SK-N-SH (cell line): ENCODE data around the gene SHH. TPM values are rescaled to one million over a fixed set of nuclear protein-coding genes. Genes with fewer than 3 reads are reported as not detected.
A peak's percentile ranks its signal among the peaks of the same experiment; 100 is the strongest.

Source experiments
- CTCF ChIA-PET: fragments of 300-600, 350-600 bp; formaldehyde crosslinking; extraction: SDS; loops from one replicate; lab custom pipeline; 2021; lab: Yijun Ruan, JAX
- POLR2A ChIA-PET: fragments of 350-600 bp; sonication (Branson Sonifier 250); formaldehyde crosslinking; extraction: SDS; loops from one replicate; lab custom pipeline; 2020; ENCODE audit warnings: antibody characterized with exemption, inconsistent platforms; lab: Yijun Ruan, JAX
- DNase-seq: peaks from one replicate; pipeline ENCODE4 v3.0.0; 2012
- H2AFZ ChIP-seq: fragments of 200-600 bp; sonication (generic); 2 replicates; pipeline ENCODE4 v1.8.1; 2016; ENCODE audit warnings: antibody characterized with exemption, mild to moderate bottlenecking, low read depth
- H3F3A ChIP-seq: fragments of 200-600 bp; sonication (generic); replicated peaks from 2 replicates; pipeline ENCODE3; 2016; ENCODE audit warnings: antibody characterized with exemption, mild to moderate bottlenecking; ENCODE audit not compliant: insufficient read depth
- H3K27ac ChIP-seq, 2 experiments: fragments of 200-500 bp in 1 of 2; fragments of 200-600 bp in 1 of 2; sonication (Bioruptor generic) in 1 of 2; sonication (generic), shearing (Covaris generic) in 1 of 2; 2 replicates each; pipeline versions ENCODE4 v1.5.1 to v1.6.1; 2014 to 2016; ENCODE audit warnings: low read depth in 2 of 2, inconsistent platforms in 1 of 2, low read length in 1 of 2, mild to moderate bottlenecking in 1 of 2, mixed read lengths in 1 of 2
- H3K27me3 ChIP-seq: fragments of 200-600 bp; sonication (generic), shearing (Covaris generic); 2 replicates; pipeline ENCODE4 v1.6.1; 2016; ENCODE audit warnings: mixed run types; ENCODE audit not compliant: insufficient read depth
- H3K36me3 ChIP-seq, 2 experiments: fragments of 200-500 bp in 1 of 2; fragments of 200-600 bp in 1 of 2; sonication (Bioruptor generic) in 1 of 2; sonication (generic) in 1 of 2; replicated peaks in 1 of 2; 2 replicates each; pipeline versions ENCODE3 to v1.5.1; 2014 to 2016; ENCODE audit warnings: low read length in 1 of 2, mild to moderate bottlenecking in 1 of 2; ENCODE audit not compliant: insufficient read depth in 2 of 2, control insufficient read depth in 1 of 2
- H3K4me1 ChIP-seq, 2 experiments: fragments of 200-500 bp in 1 of 2; fragments of 200-600 bp in 1 of 2; sonication (Bioruptor generic) in 1 of 2; sonication (generic), shearing (Covaris generic) in 1 of 2; 2 replicates each; pipeline versions ENCODE4 v1.5.1 to v1.6.1; 2014 to 2016; ENCODE audit warnings: low read depth in 1 of 2, low read length in 1 of 2, mixed run types in 1 of 2; ENCODE audit not compliant: insufficient read depth in 2 of 2, control insufficient read depth in 1 of 2
- H3K4me2 ChIP-seq: fragments of 200-600 bp; sonication (generic), shearing (Covaris generic); 2 replicates; pipeline ENCODE4 v1.6.1; 2017; ENCODE audit warnings: mixed run types
- H3K4me3 ChIP-seq, 2 experiments: fragments of 200-500 bp in 1 of 2; fragments of 200-600 bp in 1 of 2; sonication (Bioruptor generic) in 1 of 2; sonication (generic), shearing (Covaris generic) in 1 of 2; 2 replicates each; pipeline versions ENCODE4 v1.5.1 to v1.8.1; 2014 to 2016; ENCODE audit warnings: low read depth in 2 of 2, inconsistent platforms in 1 of 2, low read length in 1 of 2, mild to moderate bottlenecking in 1 of 2, mixed read lengths in 1 of 2, moderate library complexity in 1 of 2
- H3K79me2 ChIP-seq: fragments of 200-600 bp; sonication (generic); 2 replicates; pipeline ENCODE4 v1.8.1; 2017; ENCODE audit warnings: mild to moderate bottlenecking; ENCODE audit not compliant: insufficient read depth
- H3K9ac ChIP-seq: fragments of 200-600 bp; sonication (generic); 2 replicates; pipeline ENCODE4 v1.6.1; 2017; ENCODE audit warnings: mixed run types
- H3K9me2 ChIP-seq: fragments of 200-600 bp; sonication (generic); 2 replicates; pipeline ENCODE4 v1.6.1; 2017; ENCODE audit warnings: mixed run types
- H3K9me3 ChIP-seq: fragments of 200-600 bp; sonication (generic); 2 replicates; pipeline ENCODE4 v1.6.1; 2017; ENCODE audit warnings: mixed run types, mild to moderate bottlenecking, moderate library complexity
- H4K20me1 ChIP-seq: fragments of 200-600 bp; sonication (generic); 2 replicates; pipeline ENCODE4 v1.6.1; 2017; ENCODE audit warnings: mild to moderate bottlenecking, mixed run types; ENCODE audit not compliant: insufficient read depth
- CHD2 ChIP-seq: fragments of 150-350 bp; IDR thresholded peaks from 2 replicates; pipeline ENCODE4 v1.6.1; 2018; ENCODE audit warnings: low read length; ENCODE audit not compliant: partially characterized antibody
- ELF1 ChIP-seq: IDR thresholded peaks from 2 replicates; pipeline ENCODE4 v1.4.0; 2012
- FOXJ3 ChIP-seq: sonication (generic); formaldehyde crosslinking; IDR thresholded peaks from 2 replicates; pipeline ENCODE4 v1.5.1; 2020; ENCODE audit warnings: mild to moderate bottlenecking, missing genetic modification reagents
- MAX ChIP-seq: IDR thresholded peaks from 2 replicates; pipeline ENCODE4 v1.4.0; 2012; ENCODE audit warnings: low read depth
- MEF2A ChIP-seq: IDR thresholded peaks from 2 replicates; pipeline ENCODE4 v1.4.0; 2012; ENCODE audit warnings: low read depth, borderline replicate concordance
- NFIC ChIP-seq: IDR thresholded peaks from 2 replicates; pipeline ENCODE4 v1.4.0; 2012; ENCODE audit warnings: borderline replicate concordance
- POLR2AphosphoS5 ChIP-seq: IDR thresholded peaks from 2 replicates; pipeline ENCODE4 v1.6.1; 2012; ENCODE audit warnings: low read depth, low read length
- RCOR1 ChIP-seq: fragments of 150-350 bp; IDR thresholded peaks from 2 replicates; pipeline ENCODE4 v1.6.1; 2017; ENCODE audit warnings: antibody characterized with exemption, low read length
- SMC3 ChIP-seq: IDR thresholded peaks from 2 replicates; pipeline ENCODE4 v1.6.1; 2012; ENCODE audit warnings: low read depth, low read length, improper control_type of control experiment
- TAF1 ChIP-seq: IDR thresholded peaks from 2 replicates; pipeline ENCODE4 v1.6.1; 2012; ENCODE audit warnings: low read depth, mild to moderate bottlenecking, low read length, moderate library complexity, borderline replicate concordance
- WGBS: methylation state at CpG from one replicate; pipeline ENCODE4 v1.1.6; 2017; ENCODE audit warnings: low lambda C conversion rate; 5-methylcytosine and 5-hydroxymethylcytosine counted together
- polyA plus RNA-seq, 3 experiments: library from polyadenylated mRNA; depleted of rRNA; stranded (reverse); fragments of >200 nt; gene quantifications; 2 replicates each; pipeline ENCODE4 v1.2.3, GENCODE V29; 2012
- TF ChIP-seq, protein P1 (sequence below): IDR thresholded peaks from 2 replicates; pipeline ENCODE4 v1.4.0; 2012; ENCODE audit warnings: low read depth, borderline replicate concordance
- TF ChIP-seq, protein P2 (sequence below): IDR thresholded peaks from 2 replicates; pipeline ENCODE4 v1.4.0; 2012; ENCODE audit warnings: low read depth, borderline replicate concordance

SHH gene
- polyA plus RNA-seq, 1 of the 3 experiments (the other 2 are of a cell fraction), result not detected

- TF ChIP-seq, protein P1, sequence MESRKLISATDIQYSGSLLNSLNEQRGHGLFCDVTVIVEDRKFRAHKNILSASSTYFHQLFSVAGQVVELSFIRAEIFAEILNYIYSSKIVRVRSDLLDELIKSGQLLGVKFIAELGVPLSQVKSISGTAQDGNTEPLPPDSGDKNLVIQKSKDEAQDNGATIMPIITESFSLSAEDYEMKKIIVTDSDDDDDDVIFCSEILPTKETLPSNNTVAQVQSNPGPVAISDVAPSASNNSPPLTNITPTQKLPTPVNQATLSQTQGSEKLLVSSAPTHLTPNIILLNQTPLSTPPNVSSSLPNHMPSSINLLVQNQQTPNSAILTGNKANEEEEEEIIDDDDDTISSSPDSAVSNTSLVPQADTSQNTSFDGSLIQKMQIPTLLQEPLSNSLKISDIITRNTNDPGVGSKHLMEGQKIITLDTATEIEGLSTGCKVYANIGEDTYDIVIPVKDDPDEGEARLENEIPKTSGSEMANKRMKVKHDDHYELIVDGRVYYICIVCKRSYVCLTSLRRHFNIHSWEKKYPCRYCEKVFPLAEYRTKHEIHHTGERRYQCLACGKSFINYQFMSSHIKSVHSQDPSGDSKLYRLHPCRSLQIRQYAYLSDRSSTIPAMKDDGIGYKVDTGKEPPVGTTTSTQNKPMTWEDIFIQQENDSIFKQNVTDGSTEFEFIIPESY, result no peak
- TF ChIP-seq RCOR1, result no peak
These were observed 11.5 kb downstream of the SHH start (continued) for GRCh38 chr7:155800741-155801267.

DNA sequence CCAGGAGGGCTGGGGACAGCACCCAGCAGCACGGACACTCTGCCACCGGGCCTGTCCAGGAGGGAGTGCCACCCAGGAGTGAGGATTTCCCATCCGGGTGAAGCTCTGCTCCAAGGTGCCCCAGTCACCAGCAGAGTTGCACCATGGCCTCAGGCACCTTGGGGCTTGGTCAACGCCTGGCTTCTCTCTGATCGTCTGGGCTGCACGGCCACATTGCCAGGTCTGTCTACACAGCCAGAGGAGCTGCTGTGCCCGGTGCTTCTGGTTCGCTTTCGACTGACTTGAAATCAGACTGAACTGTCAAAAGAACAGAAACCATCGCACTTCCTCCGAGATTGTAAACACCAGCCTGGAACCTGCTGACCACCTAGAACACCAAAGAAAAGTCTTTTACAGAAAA, 12.0 kb downstream of the SHH start:
- ChIA-PET CTCF (interaction anchor here (0.8 kb wide), 1 partner anchor 10 kb away, joined by 3 read pairs; no protein-coding TSS in a partner anchor), POLR2A (no interaction called here)
- Histone ChIP-seq H3K27ac (no peak overlapping the region), H4K20me1 (no peaks in the 10 kb centered on the region), H3K9ac (no peak overlapping the region), H3K9me3 (no peaks in the 10 kb centered on the region), H3K79me2 (no peaks in the 10 kb centered on the region), H3K4me1 (peaks cover 0 to 11% of the 10 kb centered on the region in 2 experiments; a peak in 2 of 4 replicates), H3K4me3 (no peak overlapping the region), H3K4me2 (no peak overlapping the region)
- peak; percentile 41 for DNase-seq
- WGBS, result 3% methylated on average over 10 of the region's 11 CpGs
- TF ChIP-seq NFIC (no peak), FOXJ3 (no peak), MEF2A (no peak), ELF1 (no peak), SMC3 (no peak), POLR2AphosphoS5 (no peak), MAX (no peak), TAF1 (no peak)
- TF ChIP-seq, all 33 proteins: peak for 0
- Histone ChIP-seq H2AFZ (no peak overlapping the region), H3K27me3 (peaks cover 88% of the 10 kb centered on the region), H3F3A (no peaks in the 10 kb centered on the region), H3K36me3 (no peaks in the 10 kb centered on the region), H3K9me2 (no peaks in the 10 kb centered on the region)

DNA sequence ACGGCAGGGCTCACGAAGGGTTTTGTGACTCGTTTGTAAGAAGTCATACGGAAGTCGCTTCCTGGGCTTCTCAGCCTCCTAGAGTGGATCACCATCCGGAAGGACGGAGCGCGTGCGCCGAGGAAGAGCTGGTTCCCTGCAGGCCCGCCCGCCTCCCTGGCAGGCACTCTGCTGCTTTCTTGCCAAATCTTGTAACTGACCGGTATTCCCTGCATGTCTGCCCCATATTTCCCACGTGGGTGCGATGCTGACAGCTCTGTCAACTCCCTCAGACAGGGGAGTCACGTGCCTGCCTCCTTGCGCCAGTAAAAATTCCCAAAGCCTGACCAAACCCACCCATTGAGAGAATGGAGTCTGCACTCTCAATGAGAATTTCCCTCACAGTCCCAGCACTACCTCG, 12.7 kb downstream of the SHH start:
- peak; percentile 28 for DNase-seq
- no peak overlapping the region for H2AFZ ChIP-seq
- 38% methylated on average over 19 of the region's 19 CpGs for WGBS
- H3K4me3 ChIP-seq, result no peak overlapping the region
- no peaks in the 10 kb centered on the region for H3K36me3 ChIP-seq
- no peak overlapping the region for H3K27ac ChIP-seq
- peaks cover 0 to 5% of the 10 kb centered on the region in 2 experiments; a peak in 2 of 4 replicates for H3K4me1 ChIP-seq
- no peaks in the 10 kb centered on the region for H4K20me1 ChIP-seq
- H3K79me2 ChIP-seq, result no peaks in the 10 kb centered on the region
- H3K9ac ChIP-seq, result no peak overlapping the region
- no peaks in the 10 kb centered on the region for H3K9me3 ChIP-seq
- H3K9me2 ChIP-seq, result no peaks in the 10 kb centered on the region
- POLR2A ChIA-PET, result no interaction called here
- H3F3A ChIP-seq, result no peaks in the 10 kb centered on the region
- peaks cover 83% of the 10 kb centered on the region for H3K27me3 ChIP-seq
- no peak overlapping the region for H3K4me2 ChIP-seq
- no peak for TF ChIP-seq CHD2
- TF ChIP-seq, protein P2, sequence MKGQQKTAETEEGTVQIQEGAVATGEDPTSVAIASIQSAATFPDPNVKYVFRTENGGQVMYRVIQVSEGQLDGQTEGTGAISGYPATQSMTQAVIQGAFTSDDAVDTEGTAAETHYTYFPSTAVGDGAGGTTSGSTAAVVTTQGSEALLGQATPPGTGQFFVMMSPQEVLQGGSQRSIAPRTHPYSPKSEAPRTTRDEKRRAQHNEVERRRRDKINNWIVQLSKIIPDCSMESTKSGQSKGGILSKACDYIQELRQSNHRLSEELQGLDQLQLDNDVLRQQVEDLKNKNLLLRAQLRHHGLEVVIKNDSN, result 0 out of 2 replicates have a peak, but pooled peaks have one; percentile 17
- CTCF ChIA-PET, result interaction anchor here (0.8 to 1.5 kb wide), 5 partner anchors 9 to 674 kb away, joined by 3 to 4 read pairs (median 3); partner anchors contain the start of gene SHH
